Esophagus squamous epithelium (tissue), 5 donors: Measurements from ENCODE around the gene TAF4B. TPM values are rescaled to one million over a fixed set of nuclear protein-coding genes. Genes with fewer than 3 reads are reported as not detected.

Experiments
- DNase-seq: peaks from one replicate; lab custom pipeline; 2025; lab: John Stamatoyannopoulos, UW
- H3K27ac ChIP-seq, 4 donors: fragments of 200-600 bp; sonication (generic); one replicate each; pipeline ENCODE4 v1.5.1; 2016 to 2019; ENCODE audit warnings: mild to moderate bottlenecking in 1 of 4
- H3K27me3 ChIP-seq, 4 donors: fragments of 200-600 bp; sonication (generic); 1 replicate in 3 of 4; 2 replicates in 1 of 4; pipeline versions ENCODE4 v1.5.1 to v1.6.0; 2017 to 2021; ENCODE audit warnings: antibody characterized with exemption in 1 of 4
- H3K36me3 ChIP-seq, 3 donors: fragments of 200-600 bp; sonication (generic); one replicate each; pipeline ENCODE4 v1.5.1; 2016 to 2019
- H3K4me1 ChIP-seq, 3 donors: fragments of 200-600 bp; sonication (generic); one replicate each; pipeline ENCODE4 v1.5.1; 2017 to 2019
- H3K4me3 ChIP-seq, 4 donors: fragments of 200-600 bp; sonication (generic); 1 replicate in 3 of 4; 2 replicates in 1 of 4; pipeline ENCODE4 v1.5.1; 2016 to 2019; ENCODE audit warnings: mild to moderate bottlenecking in 2 of 4, moderate library complexity in 1 of 4
- H3K9me3 ChIP-seq, 3 donors: fragments of 200-600 bp; sonication (generic); one replicate each; pipeline ENCODE4 v1.5.1; 2016 to 2019
- POLR2A ChIP-seq, 4 donors: fragments of 450-650 bp; IDR thresholded peaks; one replicate each; pipeline ENCODE4 v1.6.1; 2017; ENCODE audit warnings: antibody characterized with exemption in 4 of 4, mild to moderate bottlenecking in 4 of 4, moderate library complexity in 3 of 4
- WGBS, 2 donors: methylation state at CpG; one replicate each; pipeline ENCODE4 v1.1.5; 2018; 5-methylcytosine and 5-hydroxymethylcytosine counted together
- intact Hi-C: fragments of 100-400 bp; cut with DNase I; formaldehyde crosslinking; loops from one replicate; pipeline ENCODE4 v1.15.0; 2022
- total RNA-seq, 4 donors: library from RNA; depleted of rRNA; stranded (reverse); fragments of >200 nt; gene quantifications; one replicate each; pipeline ENCODE4 v1.1.0, GENCODE V29; 2016
- TF ChIP-seq, protein P1 (sequence below), 6 experiments: fragments of 450-650 bp in 4 of 6; fragments of 200-600 bp in 2 of 6; sonication (generic) in 2 of 6; IDR thresholded peaks; one replicate each; pipeline ENCODE4 v1.5.1; 2016 to 2019; ENCODE audit warnings: antibody characterized with exemption in 6 of 6, mild to moderate bottlenecking in 4 of 6, moderate library complexity in 4 of 6
- donor health status: DM: yes; HTN: yes; CAD: no.

Gene TAF4B
- total RNA-seq, 4 donors from 2014 or later: 5.9 to 20.2 (median 7.0) TPM

DNA sequence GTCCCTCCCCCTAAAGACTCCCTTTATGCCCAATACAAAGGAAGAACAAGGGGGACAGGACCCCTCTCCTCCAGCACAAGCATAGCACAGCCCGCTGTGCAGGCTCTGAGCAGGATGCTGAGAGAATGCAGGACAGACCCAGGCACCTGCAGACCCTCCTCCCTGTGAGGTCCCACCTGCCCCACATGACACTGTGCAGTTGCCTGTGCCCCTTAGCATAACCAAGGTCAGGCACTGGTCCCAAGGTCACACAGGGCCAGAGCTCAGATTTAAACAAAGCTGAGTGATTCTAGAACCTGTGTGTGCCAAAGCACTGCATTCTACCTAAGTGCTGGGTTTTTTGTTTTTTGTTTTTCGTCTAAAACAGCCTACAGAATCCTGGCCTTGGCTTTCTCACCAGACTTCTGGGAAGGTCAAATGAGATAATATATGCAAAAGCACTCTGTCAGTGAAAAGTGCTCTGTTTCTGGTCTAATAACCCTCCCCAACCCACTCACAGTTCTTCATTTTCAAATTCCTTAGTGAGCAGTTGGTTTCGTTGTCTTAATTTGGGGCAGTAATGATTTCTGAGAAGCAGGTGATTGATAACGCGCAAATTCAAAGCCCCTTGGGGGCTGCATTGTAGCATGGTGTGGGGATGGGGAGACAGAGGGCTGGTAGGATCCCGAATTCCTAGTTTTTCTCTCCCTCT lies 196.4 kb downstream of the TAF4B start:
- WGBS, 2 donors: 73 to 85% methylated on average over 5 to 6 of the region's 6 CpGs
- intact Hi-C loops: no loop called here
- Histone ChIP-seq H3K36me3 (no peaks in the 10 kb centered on the region), H3K9me3 (no peaks in the 10 kb centered on the region), H3K27ac (no peak overlapping the region), H3K4me3 (no peak overlapping the region), H3K4me1 (no peaks in the 10 kb centered on the region), H3K27me3 (no peaks in the 10 kb centered on the region)
- TF ChIP-seq POLR2A (IDR thresholded peaks at IDR 0.05): no peak
- TF ChIP-seq, protein P1, sequence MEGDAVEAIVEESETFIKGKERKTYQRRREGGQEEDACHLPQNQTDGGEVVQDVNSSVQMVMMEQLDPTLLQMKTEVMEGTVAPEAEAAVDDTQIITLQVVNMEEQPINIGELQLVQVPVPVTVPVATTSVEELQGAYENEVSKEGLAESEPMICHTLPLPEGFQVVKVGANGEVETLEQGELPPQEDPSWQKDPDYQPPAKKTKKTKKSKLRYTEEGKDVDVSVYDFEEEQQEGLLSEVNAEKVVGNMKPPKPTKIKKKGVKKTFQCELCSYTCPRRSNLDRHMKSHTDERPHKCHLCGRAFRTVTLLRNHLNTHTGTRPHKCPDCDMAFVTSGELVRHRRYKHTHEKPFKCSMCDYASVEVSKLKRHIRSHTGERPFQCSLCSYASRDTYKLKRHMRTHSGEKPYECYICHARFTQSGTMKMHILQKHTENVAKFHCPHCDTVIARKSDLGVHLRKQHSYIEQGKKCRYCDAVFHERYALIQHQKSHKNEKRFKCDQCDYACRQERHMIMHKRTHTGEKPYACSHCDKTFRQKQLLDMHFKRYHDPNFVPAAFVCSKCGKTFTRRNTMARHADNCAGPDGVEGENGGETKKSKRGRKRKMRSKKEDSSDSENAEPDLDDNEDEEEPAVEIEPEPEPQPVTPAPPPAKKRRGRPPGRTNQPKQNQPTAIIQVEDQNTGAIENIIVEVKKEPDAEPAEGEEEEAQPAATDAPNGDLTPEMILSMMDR (IDR thresholded peaks at IDR 0.05): no peak
- DNase-seq: no peak

- no peak for DNase-seq
- intact Hi-C loops: no loop called here
- no peak overlapping the region for H3K4me3 ChIP-seq
- H3K4me1 ChIP-seq: no peaks in the 10 kb centered on the region
- H3K27me3 ChIP-seq: no peaks in the 10 kb centered on the region
- no peaks in the 10 kb centered on the region for H3K9me3 ChIP-seq
- TF ChIP-seq, protein P1 (IDR thresholded peaks at IDR 0.05): no peak
- no peak for TF ChIP-seq POLR2A (IDR thresholded peaks at IDR 0.05)
- no peak overlapping the region for H3K27ac ChIP-seq
- H3K36me3 ChIP-seq: no peaks in the 10 kb centered on the region
- 53 to 54% methylated on average over 3 to 4 of the region's 4 CpGs for WGBS, 2 donors
These were observed 198.3 kb downstream of the TAF4B start for GRCh38 chr18:26424428-26425147.

DNA sequence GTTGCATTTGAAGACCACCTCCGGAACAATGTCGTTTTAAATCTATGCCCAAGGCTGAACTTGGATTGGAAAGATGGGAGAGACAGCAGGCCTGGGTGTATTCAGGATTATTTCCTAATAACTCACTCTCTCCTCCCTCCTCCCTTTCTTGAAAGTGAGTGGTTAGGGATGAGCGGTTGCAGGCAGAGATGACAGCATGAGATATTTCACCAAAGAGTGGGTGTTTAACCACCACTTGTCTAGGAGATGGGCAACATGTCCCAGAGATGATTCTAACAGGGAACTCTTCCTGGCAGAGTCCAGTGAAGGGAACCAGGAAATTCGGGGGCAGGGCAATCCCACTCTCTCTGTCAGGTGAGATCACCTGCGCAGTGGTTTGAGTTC lies 198.9 kb downstream of the TAF4B start:
- intact Hi-C loops: no loop called here
- TF ChIP-seq POLR2A (IDR thresholded peaks at IDR 0.05): no peak
- TF ChIP-seq, protein P1 (IDR thresholded peaks at IDR 0.05): no peak
- H3K4me3 ChIP-seq: no peak overlapping the region
- H3K9me3 ChIP-seq: no peaks in the 10 kb centered on the region
- H3K27ac ChIP-seq: no peak overlapping the region
- no peaks in the 10 kb centered on the region for H3K36me3 ChIP-seq
- no peak for DNase-seq
- no peaks in the 10 kb centered on the region for H3K4me1 ChIP-seq
- H3K27me3 ChIP-seq: no peaks in the 10 kb centered on the region
- WGBS, 2 donors: 78 to 86% methylated on average over 5 of the region's 5 CpGs

GRCh38 chr18:26429535-26430226 lies 203.4 kb downstream of the TAF4B start:
- intact Hi-C loops: no loop called here
- WGBS, 2 donors: 40 to 44% methylated on average over 5 of the region's 5 CpGs
- Histone ChIP-seq H3K36me3 (no peaks in the 10 kb centered on the region), H3K4me3 (no peak overlapping the region), H3K27ac (no peak overlapping the region), H3K27me3 (no peaks in the 10 kb centered on the region), H3K9me3 (no peaks in the 10 kb centered on the region), H3K4me1 (no peaks in the 10 kb centered on the region)
- TF ChIP-seq POLR2A (IDR thresholded peaks at IDR 0.05): no peak
- TF ChIP-seq, protein P1 (IDR thresholded peaks at IDR 0.05): no peak
- DNase-seq: no peak
